Neuronal stem cell (in vitro differentiated cells): ENCODE measurements around the gene GSC2.

Experiments used
- DNase-seq: peaks from one replicate; pipeline ENCODE4 v3.0.0-alpha.2; 2013; ENCODE audit warnings: low spot score
- H2AFZ ChIP-seq: one replicate; pipeline ENCODE4 v1.6.1; 2013; ENCODE audit warnings: mild to moderate bottlenecking, low read length, inconsistent platforms
- H2AK5ac ChIP-seq: 2 replicates; pipeline ENCODE4 v1.6.1; 2013; ENCODE audit warnings: low read depth, mild to moderate bottlenecking, inconsistent platforms, low read length, moderate library complexity, mixed read lengths
- H2BK120ac ChIP-seq: 2 replicates; pipeline ENCODE4 v1.6.1; 2013; ENCODE audit warnings: low read depth, mild to moderate bottlenecking, inconsistent platforms, low read length, moderate library complexity, mixed read lengths
- H2BK12ac ChIP-seq: one replicate; pipeline ENCODE4 v1.6.1; 2013; ENCODE audit warnings: low read length, inconsistent platforms
- H2BK15ac ChIP-seq: 2 replicates; pipeline ENCODE4 v1.6.1; 2013; ENCODE audit warnings: mild to moderate bottlenecking, low read length, inconsistent platforms, mixed read lengths
- H2BK5ac ChIP-seq: one replicate; pipeline ENCODE4 v1.6.1; 2013; ENCODE audit warnings: inconsistent platforms, mild to moderate bottlenecking, low read length, moderate library complexity
- H3K14ac ChIP-seq: one replicate; pipeline ENCODE4 v1.6.1; 2013; ENCODE audit warnings: low read length, inconsistent platforms
- H3K18ac ChIP-seq: 2 replicates; pipeline ENCODE4 v1.6.1; 2013; ENCODE audit warnings: low read length, inconsistent platforms
- H3K23ac ChIP-seq: 2 replicates; pipeline ENCODE4 v1.6.1; 2013; ENCODE audit warnings: low read depth, mild to moderate bottlenecking, mixed read lengths, low read length, inconsistent platforms; ENCODE audit not compliant: poor library complexity
- H3K27ac ChIP-seq: replicated peaks from 3 replicates; pipeline ENCODE4 v1.5.1; 2013; ENCODE audit warnings: low read length, inconsistent platforms
- H3K27me3 ChIP-seq, 3 experiments: 2 replicates each; pipeline ENCODE4 v1.6.1; 2013; ENCODE audit warnings: low read length in 3 of 3, mild to moderate bottlenecking in 2 of 3, inconsistent platforms in 1 of 3, low read depth in 1 of 3, mixed read lengths in 1 of 3, moderate library complexity in 1 of 3; ENCODE audit not compliant: control insufficient read depth in 3 of 3, insufficient read depth in 3 of 3
- H3K36me3 ChIP-seq, 2 donors: replicated peaks in 1 of 2; 2 replicates each; pipeline ENCODE4 v1.6.1; 2013; ENCODE audit warnings: low read length in 2 of 2; ENCODE audit not compliant: control insufficient read depth in 2 of 2, insufficient read depth in 2 of 2
- H3K4ac ChIP-seq: 2 replicates; pipeline ENCODE4 v1.6.1; 2013; ENCODE audit warnings: inconsistent platforms, mild to moderate bottlenecking, low read length, moderate library complexity
- H3K4me1 ChIP-seq, 2 donors: 1 replicate in 1 of 2; 2 replicates in 1 of 2; pipeline ENCODE4 v1.6.1; 2013; ENCODE audit warnings: low read length in 2 of 2, low read depth in 1 of 2; ENCODE audit not compliant: control insufficient read depth in 2 of 2, insufficient read depth in 1 of 2
- H3K4me2 ChIP-seq: one replicate; pipeline ENCODE4 v1.6.1; 2013; ENCODE audit warnings: mild to moderate bottlenecking, low read length, inconsistent platforms; ENCODE audit not compliant: insufficient read depth, poor library complexity, severe bottlenecking
- H3K4me3 ChIP-seq, 2 donors: 2 replicates each; pipeline ENCODE4 v1.5.1; 2013; ENCODE audit warnings: low read length in 2 of 2, mild to moderate bottlenecking in 2 of 2, inconsistent platforms in 1 of 2, moderate library complexity in 1 of 2
- H3K79me1 ChIP-seq: one replicate; pipeline ENCODE4 v1.6.1; 2013; ENCODE audit warnings: low read depth, mild to moderate bottlenecking, inconsistent platforms, low read length, moderate library complexity
- H3K9ac ChIP-seq: one replicate; pipeline ENCODE4 v1.6.1; 2013; ENCODE audit warnings: mild to moderate bottlenecking, low read depth, low read length, inconsistent platforms; ENCODE audit not compliant: poor library complexity
- H3K9me3 ChIP-seq, 2 donors: replicated peaks in 1 of 2; 2 replicates each; pipeline versions ENCODE3 to v1.6.1; 2013; ENCODE audit warnings: low read length in 2 of 2, mild to moderate bottlenecking in 2 of 2, inconsistent platforms in 1 of 2, low read depth in 1 of 2, mixed read lengths in 1 of 2, moderate library complexity in 1 of 2; ENCODE audit not compliant: control insufficient read depth in 2 of 2, insufficient read depth in 1 of 2
- H4K8ac ChIP-seq: one replicate; pipeline ENCODE4 v1.6.1; 2013; ENCODE audit warnings: low read depth, mild to moderate bottlenecking, inconsistent platforms, low read length, moderate library complexity
- H4K91ac ChIP-seq: one replicate; pipeline ENCODE4 v1.6.1; 2013; ENCODE audit warnings: low read length, low read depth, mild to moderate bottlenecking, inconsistent platforms; ENCODE audit not compliant: poor library complexity
- WGBS, 2 donors: extraction: QIAGEN DNeasy Blood & Tissue Kit; methylation state at CpG; one replicate each; pipeline ENCODE4 v1.1.7; 2013; ENCODE audit warnings: missing lambda C conversion rate in 2 of 2, mixed read lengths in 1 of 2; ENCODE audit not compliant: insufficient read length in 2 of 2, insufficient replicate concordance in 1 of 2; ENCODE audit errors: extremely low coverage in 2 of 2; 5-methylcytosine and 5-hydroxymethylcytosine counted together

GSC2 gene

GRCh38 chr22:19142394-19142793, 7.7 kb downstream of the GSC2 start:
- Histone ChIP-seq H3K79me1 (peaks cover 3% of the 10 kb centered on the region), H3K4me1 (peaks cover 3 to 4% of the 10 kb centered on the region in 2 donors), H2BK5ac (no peak overlapping the region), H3K27me3 (peaks cover 0 to 17% (median 14%) of the 10 kb centered on the region in 3 experiments), H3K9ac (no peak overlapping the region), H4K8ac (no peak overlapping the region), H3K4me2 (no peak overlapping the region), H2BK15ac (no peak overlapping the region), H4K91ac (no peak overlapping the region), H3K14ac (no peak overlapping the region), H3K27ac (no peak overlapping the region), H3K4ac (no peak overlapping the region), H3K9me3 (peaks cover 0 to 2% of the 10 kb centered on the region in 2 donors), H3K18ac (no peak overlapping the region), H3K23ac (no peak overlapping the region), H3K36me3 (peaks cover 45 to 54% of the 10 kb centered on the region in 2 donors), H2BK120ac (no peak overlapping the region), H2BK12ac (no peak overlapping the region), H3K4me3 (peak overlapping the region in 1 of 2 donors; percentile 29), H2AK5ac (peak overlapping the region; percentile 27), H2AFZ (no peak overlapping the region)
- WGBS, 2 donors: no CpG with 5 or more reads among the region's 9 CpGs
- no peak for DNase-seq

GRCh38 chr22:19139974-19140373, 10.1 kb downstream of the GSC2 start:
- H4K91ac ChIP-seq: no peak overlapping the region
- no peaks in the 10 kb centered on the region for H3K27me3 ChIP-seq
- no peak overlapping the region for H2BK15ac ChIP-seq
- H3K4me2 ChIP-seq: no peak overlapping the region
- H3K14ac ChIP-seq: no peak overlapping the region
- no peak for DNase-seq
- H2BK120ac ChIP-seq: no peak overlapping the region
- H3K18ac ChIP-seq: no peak overlapping the region
- no peak overlapping the region for H3K23ac ChIP-seq
- no CpG with 5 or more reads among the region's 5 CpGs for WGBS, 2 donors
- no peak overlapping the region for H3K4me3 ChIP-seq
- peaks cover 63 to 76% of the 10 kb centered on the region in 2 donors for H3K36me3 ChIP-seq
- peaks cover 3 to 4% of the 10 kb centered on the region in 2 donors for H3K4me1 ChIP-seq
- H4K8ac ChIP-seq: no peak overlapping the region
- H2AK5ac ChIP-seq: no peak overlapping the region
- H2BK12ac ChIP-seq: no peak overlapping the region
- H3K79me1 ChIP-seq: peaks cover 3% of the 10 kb centered on the region
- H3K9me3 ChIP-seq: peaks cover 0 to 2% of the 10 kb centered on the region in 2 donors
- no peak overlapping the region for H2AFZ ChIP-seq
- H2BK5ac ChIP-seq: no peak overlapping the region
- peak overlapping the region; percentile 40 for H3K9ac ChIP-seq
- no peak overlapping the region for H3K27ac ChIP-seq
- no peak overlapping the region for H3K4ac ChIP-seq

GRCh38 chr22:19139001-19139356, 11.1 kb downstream of the GSC2 start:
- Histone ChIP-seq H4K8ac (no peak overlapping the region), H3K79me1 (peaks cover 5% of the 10 kb centered on the region), H3K4ac (no peak overlapping the region), H4K91ac (no peak overlapping the region), H3K4me3 (no peak overlapping the region), H3K4me1 (peaks cover 3 to 4% of the 10 kb centered on the region in 2 donors), H3K4me2 (no peak overlapping the region), H2AK5ac (no peak overlapping the region), H3K14ac (no peak overlapping the region), H3K27ac (no peak overlapping the region), H3K23ac (no peak overlapping the region), H3K36me3 (peaks cover 72 to 86% of the 10 kb centered on the region in 2 donors), H2BK5ac (no peak overlapping the region), H3K9me3 (peaks cover 0 to 2% of the 10 kb centered on the region in 2 donors), H2BK12ac (no peak overlapping the region), H3K9ac (peak overlapping the region; percentile 5), H2AFZ (no peak overlapping the region), H2BK120ac (no peak overlapping the region), H3K18ac (no peak overlapping the region), H3K27me3 (no peaks in the 10 kb centered on the region), H2BK15ac (no peak overlapping the region)
- no peak for DNase-seq
- no CpG with 5 or more reads among the region's 9 CpGs for WGBS, 2 donors

GRCh38 chr22:19138217-19139000, 11.7 kb downstream of the GSC2 start:
- Histone ChIP-seq H2BK5ac (no peak overlapping the region), H3K9me3 (peaks cover 0 to 2% of the 10 kb centered on the region in 2 donors), H3K23ac (peak overlapping the region; percentile 16), H3K4me3 (no peak overlapping the region), H2AK5ac (no peak overlapping the region), H3K4me2 (no peak overlapping the region), H3K9ac (peak overlapping the region; percentile 5), H4K8ac (no peak overlapping the region), H2BK12ac (no peak overlapping the region), H3K18ac (no peak overlapping the region), H2BK120ac (no peak overlapping the region), H3K27ac (no peak overlapping the region), H3K4ac (no peak overlapping the region), H4K91ac (no peak overlapping the region), H3K79me1 (peaks cover 6% of the 10 kb centered on the region), H3K14ac (no peak overlapping the region), H3K27me3 (no peaks in the 10 kb centered on the region), H2BK15ac (no peak overlapping the region), H2AFZ (no peak overlapping the region), H3K4me1 (no peaks in the 10 kb centered on the region), H3K36me3 (peaks cover 77 to 91% of the 10 kb centered on the region in 2 donors)
- no peak for DNase-seq
- no CpG with 5 or more reads among the region's 15 CpGs for WGBS, 2 donors
